ENCODE data around the gene CNKSR3.

GRCh38 chr6:154386848-154387717, 123.4 kb downstream of the CNKSR3 start:
- no peak for TF ChIP-seq POLR2A (IDR thresholded peaks at IDR 0.05)
- TF ChIP-seq CTCF (IDR thresholded peaks at IDR 0.05): no peak

Data from right lobe of liver (tissue), 4 donors.